NOMO-1 treated with dmso at 0.1 percent for 144 hours (cell line): ENCODE results near the gene VENTX.

Experiments
- DNase-seq: peaks from one replicate; lab custom pipeline; 2025; ENCODE audit not compliant: unreplicated experiment; lab: John Stamatoyannopoulos, UW

Gene VENTX

GRCh38 chr10:133201948-133202725 is 35.5 kb upstream of the VENTX start:
- DNase-seq: no peak

GRCh38 chr10:133202778-133203651 is 34.6 kb upstream of the VENTX start:
- DNase-seq: no peak

GRCh38 chr10:133203652-133204195 is 33.9 kb upstream of the VENTX start:
- DNase-seq: no peak

- no peak for DNase-seq
Observed at GRCh38 chr10:133204226-133205015, 33.2 kb upstream of the VENTX start.

- DNase-seq: no peak
Observed at GRCh38 chr10:133205146-133205545, 32.5 kb upstream of the VENTX start.

- no peak for DNase-seq
Observed at GRCh38 chr10:133206356-133207040, 31.2 kb upstream of the VENTX start.

- DNase-seq: no peak
Observed at GRCh38 chr10:133207041-133207600, 30.5 kb upstream of the VENTX start.

- DNase-seq: no peak
Observed at GRCh38 chr10:133207627-133208026, 30.0 kb upstream of the VENTX start.

- no peak for DNase-seq
Observed at GRCh38 chr10:133208466-133208865, 29.2 kb upstream of the VENTX start.

GRCh38 chr10:133209117-133209516 is 28.5 kb upstream of the VENTX start:
- no peak for DNase-seq

- DNase-seq: no peak
Observed at GRCh38 chr10:133209641-133210040, 28.0 kb upstream of the VENTX start.

- no peak for DNase-seq
Observed at GRCh38 chr10:133210398-133211140, 27.1 kb upstream of the VENTX start.

- DNase-seq: no peak
Observed at GRCh38 chr10:133211141-133211830, 26.4 kb upstream of the VENTX start.

GRCh38 chr10:133211959-133212852 is 25.4 kb upstream of the VENTX start:
- no peak for DNase-seq

- no peak for DNase-seq
Observed at GRCh38 chr10:133212853-133213494, 24.7 kb upstream of the VENTX start.

- no peak for DNase-seq
Observed at GRCh38 chr10:133213641-133214467, 23.8 kb upstream of the VENTX start.
